Stomach (tissue), 4 donors: ENCODE results near the gene RRP12.

Experiments used
- CTCF ChIP-seq, 7 experiments: fragments of 450-650 bp in 4 of 7; fragments of 200-600 bp in 3 of 7; sonication (generic) in 3 of 7; IDR thresholded peaks; one replicate each; pipeline ENCODE4 v1.5.1; 2016 to 2019; ENCODE audit warnings: antibody characterized with exemption in 7 of 7, control low read depth in 2 of 7, mild to moderate bottlenecking in 1 of 7
- EP300 ChIP-seq: sonication (generic); formaldehyde crosslinking; IDR thresholded peaks from one replicate; pipeline ENCODE4 v1.6.1; 2017; ENCODE audit warnings: antibody characterized with exemption
- POLR2A ChIP-seq, 4 donors: fragments of 450-650 bp; IDR thresholded peaks; one replicate each; pipeline ENCODE4 v1.6.1; 2016; ENCODE audit warnings: antibody characterized with exemption in 4 of 4, control low read depth in 2 of 4, mild to moderate bottlenecking in 1 of 4, moderate library complexity in 1 of 4

- no peak for TF ChIP-seq CTCF (IDR thresholded peaks at IDR 0.05)
- no peak for TF ChIP-seq POLR2A (IDR thresholded peaks at IDR 0.05)
- TF ChIP-seq EP300 = no peak
These were observed 19.5 kb downstream of the RRP12 start for GRCh38 chr10:97381626-97382025.
